ENCODE measurements around the gene FNDC3B. TPM values are rescaled to one million over a fixed set of nuclear protein-coding genes. Genes with fewer than 3 reads are reported as not detected.

The FNDC3B gene
- total RNA-seq, 1 donor from 2014 or later: 160 TPM

- Histone ChIP-seq H3K4me3 (no peak overlapping the region), H3K9me3 (no peaks in the 10 kb centered on the region), H3K4me1 (no peaks in the 10 kb centered on the region), H3K27me3 (no peaks in the 10 kb centered on the region), H3K27ac (no peak overlapping the region), H3K36me3 (peaks cover 47% of the 10 kb centered on the region)
- DNase-seq (no peak), ATAC-seq (no peak)
- TF ChIP-seq CTCF (IDR thresholded peaks at IDR 0.05): no peak
- intact Hi-C loops (cut with DNase I): no loop called here
Measured at GRCh38 chr3:172383306-172383796, 344.0 kb downstream of the FNDC3B start.

- no peak for ATAC-seq
- TF ChIP-seq CTCF (IDR thresholded peaks at IDR 0.05): no peak
- DNase-seq: no peak
- Histone ChIP-seq H3K9me3 (no peaks in the 10 kb centered on the region), H3K27me3 (no peaks in the 10 kb centered on the region), H3K4me3 (no peak overlapping the region), H3K4me1 (no peaks in the 10 kb centered on the region), H3K27ac (no peak overlapping the region), H3K36me3 (peaks cover 38% of the 10 kb centered on the region)
- intact Hi-C loops (cut with DNase I): no loop called here
Measured at GRCh38 chr3:172384836-172385235, 345.5 kb downstream of the FNDC3B start.

- no peak for TF ChIP-seq CTCF (IDR thresholded peaks at IDR 0.05)
Measured at GRCh38 chr3:172387728-172388127, 348.4 kb downstream of the FNDC3B start.

GRCh38 chr3:172388412-172389078 is 349.2 kb downstream of the FNDC3B start:
- H3K9me3 ChIP-seq: no peaks in the 10 kb centered on the region
- peaks cover 16% of the 10 kb centered on the region for H3K36me3 ChIP-seq
- H3K4me3 ChIP-seq: no peak overlapping the region
- intact Hi-C loops (cut with DNase I): no loop called here
- no peak for TF ChIP-seq CTCF (IDR thresholded peaks at IDR 0.05)
- no peak for ATAC-seq
- no peak overlapping the region for H3K27ac ChIP-seq
- H3K4me1 ChIP-seq: peaks cover 4% of the 10 kb centered on the region
- H3K27me3 ChIP-seq: no peaks in the 10 kb centered on the region
- DNase-seq: no peak

More at GRCh38 chr3:172387728-172388127, 348.4 kb downstream of the FNDC3B start:
- H3K4me3 ChIP-seq: no peak overlapping the region
- H3K27me3 ChIP-seq: no peaks in the 10 kb centered on the region
- intact Hi-C loops (cut with DNase I): no loop called here
- peaks cover 4% of the 10 kb centered on the region for H3K4me1 ChIP-seq
- H3K9me3 ChIP-seq: no peaks in the 10 kb centered on the region
- DNase-seq (no peak), ATAC-seq (no peak)
- no peak overlapping the region for H3K27ac ChIP-seq
- H3K36me3 ChIP-seq: peaks cover 21% of the 10 kb centered on the region

- TF ChIP-seq CTCF (IDR thresholded peaks at IDR 0.05): no peak
- Histone ChIP-seq H3K9me3 (no peaks in the 10 kb centered on the region), H3K4me1 (peaks cover 4% of the 10 kb centered on the region), H3K36me3 (peaks cover 14% of the 10 kb centered on the region), H3K27ac (no peak overlapping the region), H3K27me3 (no peaks in the 10 kb centered on the region), H3K4me3 (no peak overlapping the region)
- DNase-seq (no peak), ATAC-seq (no peak)
- intact Hi-C loops (cut with DNase I): no loop called here
Measured at GRCh38 chr3:172390792-172391191, 351.4 kb downstream of the FNDC3B start.

Data from upper lobe of right lung (tissue), 1 donor.